ENCODE measurements around the gene PRPF31.

Gene PRPF31

GRCh38 chr19:54151362-54152035, 35.9 kb downstream of the PRPF31 start:
- no peaks in the 10 kb centered on the region for H3K27me3 ChIP-seq (ENCODE audit: insufficient read depth, poor library complexity, severe bottlenecking)
- no peak overlapping the region for H3K27ac ChIP-seq (replicated peaks)
- TF ChIP-seq POLR2AphosphoS5 (IDR thresholded peaks at IDR 0.05; ENCODE audit: low read depth) (no peak), SPI1 (IDR thresholded peaks at IDR 0.05; ENCODE audit: borderline replicate concordance, low read depth) (no peak), GABPA (IDR thresholded peaks at IDR 0.05; ENCODE audit: low read depth) (no peak), REST (IDR thresholded peaks at IDR 0.05; ENCODE audit: insufficient replicate concordance, low read depth) (no peak)
- TF ChIP-seq, protein P1, sequence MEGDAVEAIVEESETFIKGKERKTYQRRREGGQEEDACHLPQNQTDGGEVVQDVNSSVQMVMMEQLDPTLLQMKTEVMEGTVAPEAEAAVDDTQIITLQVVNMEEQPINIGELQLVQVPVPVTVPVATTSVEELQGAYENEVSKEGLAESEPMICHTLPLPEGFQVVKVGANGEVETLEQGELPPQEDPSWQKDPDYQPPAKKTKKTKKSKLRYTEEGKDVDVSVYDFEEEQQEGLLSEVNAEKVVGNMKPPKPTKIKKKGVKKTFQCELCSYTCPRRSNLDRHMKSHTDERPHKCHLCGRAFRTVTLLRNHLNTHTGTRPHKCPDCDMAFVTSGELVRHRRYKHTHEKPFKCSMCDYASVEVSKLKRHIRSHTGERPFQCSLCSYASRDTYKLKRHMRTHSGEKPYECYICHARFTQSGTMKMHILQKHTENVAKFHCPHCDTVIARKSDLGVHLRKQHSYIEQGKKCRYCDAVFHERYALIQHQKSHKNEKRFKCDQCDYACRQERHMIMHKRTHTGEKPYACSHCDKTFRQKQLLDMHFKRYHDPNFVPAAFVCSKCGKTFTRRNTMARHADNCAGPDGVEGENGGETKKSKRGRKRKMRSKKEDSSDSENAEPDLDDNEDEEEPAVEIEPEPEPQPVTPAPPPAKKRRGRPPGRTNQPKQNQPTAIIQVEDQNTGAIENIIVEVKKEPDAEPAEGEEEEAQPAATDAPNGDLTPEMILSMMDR (IDR thresholded peaks at IDR 0.05; ENCODE audit: insufficient read depth, low read length) = no peak
- no peak for DNase-seq (ENCODE audit: low read depth in 1 of 2, low spot score in 1 of 2)
- no peak overlapping the region for H3K4me3 ChIP-seq (replicated peaks; ENCODE audit: insufficient read depth, low read length)

DNA sequence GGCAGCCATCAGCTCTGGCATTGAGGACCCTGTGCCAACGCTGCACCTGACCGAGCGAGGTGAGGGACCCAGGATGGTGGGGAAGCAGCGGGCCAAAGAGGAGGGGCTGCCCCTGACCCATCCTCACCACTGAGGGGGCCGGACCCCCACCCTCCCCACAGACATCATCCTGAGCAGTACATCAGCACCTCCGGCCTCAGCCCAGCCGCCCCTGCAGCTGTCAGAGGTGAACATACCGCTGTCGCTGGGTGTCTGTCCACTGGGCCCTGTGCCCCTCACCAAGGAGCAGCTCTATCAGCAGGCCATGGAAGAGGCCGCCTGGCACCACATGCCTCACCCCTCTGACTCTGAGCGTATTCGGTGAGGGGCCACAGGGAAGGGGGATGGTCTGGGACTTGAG, 36.7 kb downstream of the PRPF31 start:
- TF ChIP-seq POLR2AphosphoS5 (IDR thresholded peaks at IDR 0.05; ENCODE audit: low read depth) (no peak), SPI1 (IDR thresholded peaks at IDR 0.05; ENCODE audit: borderline replicate concordance, low read depth) (no peak), GABPA (IDR thresholded peaks at IDR 0.05; ENCODE audit: low read depth) (no peak), REST (IDR thresholded peaks at IDR 0.05; ENCODE audit: insufficient replicate concordance, low read depth) (no peak)
- TF ChIP-seq, protein P1 (IDR thresholded peaks at IDR 0.05; ENCODE audit: insufficient read depth, low read length) = no peak
- DNase-seq (ENCODE audit: low read depth in 1 of 2, low spot score in 1 of 2) = no peak
- no peak overlapping the region for H3K4me3 ChIP-seq (replicated peaks; ENCODE audit: insufficient read depth, low read length)
- H3K27ac ChIP-seq (replicated peaks) = no peak overlapping the region
- no peaks in the 10 kb centered on the region for H3K27me3 ChIP-seq (ENCODE audit: insufficient read depth, poor library complexity, severe bottlenecking)

DNA sequence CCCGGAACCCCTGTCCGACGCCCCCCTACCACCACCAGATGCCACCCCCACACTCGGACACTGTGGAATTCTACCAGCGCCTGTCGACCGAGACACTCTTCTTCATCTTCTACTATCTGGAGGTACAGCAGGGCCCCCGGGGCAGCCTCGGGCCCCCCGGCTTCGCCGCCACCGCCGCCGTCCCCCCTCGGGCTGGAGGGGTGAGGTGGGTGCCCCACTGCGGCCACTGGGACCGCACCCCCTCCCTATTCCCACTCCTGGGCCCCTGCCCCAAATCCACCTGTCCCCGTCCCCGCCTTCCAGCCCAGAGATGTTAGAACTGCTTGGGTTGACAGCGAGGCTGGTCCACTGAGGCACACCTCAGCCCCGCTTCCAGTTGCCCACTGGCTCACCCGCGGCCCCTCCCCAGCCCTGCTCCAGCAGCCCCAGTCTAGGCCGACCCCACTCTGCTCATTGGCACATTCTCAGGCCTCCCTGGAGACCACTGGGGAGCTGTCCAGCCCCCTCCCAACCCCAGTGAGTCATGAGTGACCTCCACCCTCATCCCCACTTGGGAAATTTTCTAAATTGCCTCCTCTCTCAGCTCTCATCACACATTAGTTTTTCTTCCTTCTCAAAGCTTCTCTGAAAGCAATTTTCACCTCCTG, 37.4 kb downstream of the PRPF31 start:
- no peak for TF ChIP-seq REST (IDR thresholded peaks at IDR 0.05; ENCODE audit: insufficient replicate concordance, low read depth)
- TF ChIP-seq POLR2AphosphoS5 (IDR thresholded peaks at IDR 0.05; ENCODE audit: low read depth) = peak; percentile 15; the same call in 1 of the 2 replicates
- TF ChIP-seq, protein P1 (IDR thresholded peaks at IDR 0.05; ENCODE audit: insufficient read depth, low read length) = no peak
- Histone ChIP-seq H3K27ac (replicated peaks) (no peak overlapping the region), H3K27me3 (ENCODE audit: insufficient read depth, poor library complexity, severe bottlenecking) (no peaks in the 10 kb centered on the region), H3K4me3 (replicated peaks; ENCODE audit: insufficient read depth, low read length) (no peak overlapping the region)
- no peak for DNase-seq (ENCODE audit: low read depth in 1 of 2, low spot score in 1 of 2)

Measured in HL-60 (cell line).